ELF-1 (cell line): ENCODE measurements around the gene LTB4R.

Experiments
- DNase-seq: peaks from one replicate; pipeline ENCODE4 v3.0.0-alpha.2; 2016; ENCODE audit warnings: low read depth, low spot score

LTB4R gene

GRCh38 chr14:24310646-24311604, at the start of gene LTB4R:
TSS of gene LTB4R (plus strand) at chr14:24311502. CDS start at chr14:24315652, 4,150 bp downstream.
- DNase-seq: peak; percentile 32

- DNase-seq: no peak
These were observed 49.4 kb upstream of the LTB4R start for GRCh38 chr14:24261969-24262327.

GRCh38 chr14:24262821-24263733, 48.2 kb upstream of the LTB4R start, which contains the start of gene TGM1:
TSS of gene TGM1 (minus strand) at chr14:24263177. CDS start at chr14:24262352, 825 bp downstream.
- peak; percentile 92 for DNase-seq

- no peak for DNase-seq
These were observed 47.5 kb upstream of the LTB4R start for GRCh38 chr14:24263848-24264247.

GRCh38 chr14:24264298-24264697, 47.0 kb upstream of the LTB4R start:
- peak; percentile 10 for DNase-seq

- DNase-seq: no peak
These were observed 44.7 kb upstream of the LTB4R start for GRCh38 chr14:24266344-24267244.

GRCh38 chr14:24267516-24267915, 43.8 kb upstream of the LTB4R start:
- DNase-seq: no peak

- no peak for DNase-seq
These were observed 43.1 kb upstream of the LTB4R start for GRCh38 chr14:24268225-24268624.

- no peak for DNase-seq
These were observed 41.9 kb upstream of the LTB4R start for GRCh38 chr14:24269368-24269767.

- no peak for DNase-seq
These were observed 41.3 kb upstream of the LTB4R start for GRCh38 chr14:24269910-24270536.

GRCh38 chr14:24270537-24271133, 40.7 kb upstream of the LTB4R start:
- DNase-seq: no peak

- peak; percentile 95 for DNase-seq
These were observed 40.0 kb upstream of the LTB4R start, which contains the start of gene RABGGTA for GRCh38 chr14:24271134-24271833. TSS of gene RABGGTA (minus strand) at chr14:24271597. CDS start at chr14:24271115, 482 bp downstream.

- DNase-seq: no peak
These were observed 39.5 kb upstream of the LTB4R start for GRCh38 chr14:24271834-24272263.

GRCh38 chr14:24272467-24272866, 38.8 kb upstream of the LTB4R start:
- DNase-seq: no peak

- DNase-seq: no peak
These were observed 37.8 kb upstream of the LTB4R start for GRCh38 chr14:24273422-24273998.

- no peak for DNase-seq
These were observed 37.2 kb upstream of the LTB4R start for GRCh38 chr14:24274101-24274543.

GRCh38 chr14:24277071-24277470, 34.2 kb upstream of the LTB4R start:
- DNase-seq: no peak

GRCh38 chr14:24277606-24278321, 33.5 kb upstream of the LTB4R start:
- no peak for DNase-seq
